Ishikawa (cell line): ENCODE results near the gene LCLAT1.

ENCODE experiments used
- CEBPB ChIP-seq: IDR thresholded peaks from 2 replicates; pipeline ENCODE4 v1.6.1; 2012
- CREB1 ChIP-seq: IDR thresholded peaks from 2 replicates; pipeline ENCODE4 v1.6.1; 2012; ENCODE audit warnings: low read depth
- EGR1 ChIP-seq: IDR thresholded peaks from 2 replicates; pipeline ENCODE4 v1.6.1; 2012
- EP300 ChIP-seq: IDR thresholded peaks from 2 replicates; pipeline ENCODE4 v1.6.1; 2012; ENCODE audit warnings: borderline replicate concordance
- FOXM1 ChIP-seq: IDR thresholded peaks from 2 replicates; pipeline ENCODE4 v1.6.1; 2012; ENCODE audit warnings: low read depth, borderline replicate concordance
- NFIC ChIP-seq: IDR thresholded peaks from 2 replicates; pipeline ENCODE4 v1.6.1; 2012
- RAD21 ChIP-seq: IDR thresholded peaks from 2 replicates; pipeline ENCODE4 v1.6.1; 2012; ENCODE audit warnings: low read depth
- TAF1 ChIP-seq: IDR thresholded peaks from 2 replicates; pipeline ENCODE4 v1.6.1; 2012; ENCODE audit warnings: low read depth, mild to moderate bottlenecking
- TCF12 ChIP-seq: IDR thresholded peaks from 2 replicates; pipeline ENCODE4 v1.6.1; 2012; ENCODE audit warnings: low read depth
- TEAD4 ChIP-seq: IDR thresholded peaks from 2 replicates; pipeline ENCODE4 v1.6.1; 2012
- YY1 ChIP-seq: IDR thresholded peaks from 2 replicates; pipeline ENCODE4 v1.6.1; 2012; ENCODE audit warnings: low read depth
- ZBTB7A ChIP-seq: IDR thresholded peaks from 2 replicates; pipeline ENCODE4 v1.6.1; 2012; ENCODE audit warnings: low read depth
- TF ChIP-seq, protein P1 (sequence below): IDR thresholded peaks from 2 replicates; pipeline ENCODE4 v1.6.1; 2012; ENCODE audit warnings: low read depth, mild to moderate bottlenecking
- TF ChIP-seq, protein P2 (sequence below): IDR thresholded peaks from 2 replicates; pipeline ENCODE4 v1.6.1; 2012
- TF ChIP-seq, protein P3 (sequence below): IDR thresholded peaks from 2 replicates; pipeline ENCODE4 v1.6.1; 2012

The LCLAT1 gene

DNA sequence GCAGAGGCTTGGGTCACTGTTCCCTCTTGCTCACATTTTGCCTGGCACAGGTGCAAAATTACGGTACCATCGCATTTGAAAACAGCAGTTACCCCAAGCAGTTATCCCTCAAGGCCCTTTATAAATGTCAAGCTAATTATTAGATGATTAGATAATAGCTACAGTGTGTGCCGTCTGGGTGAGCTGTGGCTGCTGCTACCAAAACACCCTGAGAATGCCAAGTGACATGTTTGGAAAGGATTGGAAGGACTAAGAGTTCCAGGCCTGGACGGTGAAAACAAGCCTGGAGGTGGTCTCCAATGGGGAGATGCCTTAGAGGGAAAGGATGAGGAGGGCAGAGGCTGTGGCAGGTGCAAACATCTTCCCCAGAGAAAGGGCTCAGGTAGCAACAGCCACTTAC lies 239.6 kb downstream of the LCLAT1 start:
- no peak for TF ChIP-seq CREB1
- TF ChIP-seq NFIC = no peak
- no peak for TF ChIP-seq CEBPB
- TF ChIP-seq TCF12 = no peak
- TF ChIP-seq, protein P1, sequence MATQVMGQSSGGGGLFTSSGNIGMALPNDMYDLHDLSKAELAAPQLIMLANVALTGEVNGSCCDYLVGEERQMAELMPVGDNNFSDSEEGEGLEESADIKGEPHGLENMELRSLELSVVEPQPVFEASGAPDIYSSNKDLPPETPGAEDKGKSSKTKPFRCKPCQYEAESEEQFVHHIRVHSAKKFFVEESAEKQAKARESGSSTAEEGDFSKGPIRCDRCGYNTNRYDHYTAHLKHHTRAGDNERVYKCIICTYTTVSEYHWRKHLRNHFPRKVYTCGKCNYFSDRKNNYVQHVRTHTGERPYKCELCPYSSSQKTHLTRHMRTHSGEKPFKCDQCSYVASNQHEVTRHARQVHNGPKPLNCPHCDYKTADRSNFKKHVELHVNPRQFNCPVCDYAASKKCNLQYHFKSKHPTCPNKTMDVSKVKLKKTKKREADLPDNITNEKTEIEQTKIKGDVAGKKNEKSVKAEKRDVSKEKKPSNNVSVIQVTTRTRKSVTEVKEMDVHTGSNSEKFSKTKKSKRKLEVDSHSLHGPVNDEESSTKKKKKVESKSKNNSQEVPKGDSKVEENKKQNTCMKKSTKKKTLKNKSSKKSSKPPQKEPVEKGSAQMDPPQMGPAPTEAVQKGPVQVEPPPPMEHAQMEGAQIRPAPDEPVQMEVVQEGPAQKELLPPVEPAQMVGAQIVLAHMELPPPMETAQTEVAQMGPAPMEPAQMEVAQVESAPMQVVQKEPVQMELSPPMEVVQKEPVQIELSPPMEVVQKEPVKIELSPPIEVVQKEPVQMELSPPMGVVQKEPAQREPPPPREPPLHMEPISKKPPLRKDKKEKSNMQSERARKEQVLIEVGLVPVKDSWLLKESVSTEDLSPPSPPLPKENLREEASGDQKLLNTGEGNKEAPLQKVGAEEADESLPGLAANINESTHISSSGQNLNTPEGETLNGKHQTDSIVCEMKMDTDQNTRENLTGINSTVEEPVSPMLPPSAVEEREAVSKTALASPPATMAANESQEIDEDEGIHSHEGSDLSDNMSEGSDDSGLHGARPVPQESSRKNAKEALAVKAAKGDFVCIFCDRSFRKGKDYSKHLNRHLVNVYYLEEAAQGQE = no peak
- no peak for TF ChIP-seq TEAD4
- TF ChIP-seq, protein P2, sequence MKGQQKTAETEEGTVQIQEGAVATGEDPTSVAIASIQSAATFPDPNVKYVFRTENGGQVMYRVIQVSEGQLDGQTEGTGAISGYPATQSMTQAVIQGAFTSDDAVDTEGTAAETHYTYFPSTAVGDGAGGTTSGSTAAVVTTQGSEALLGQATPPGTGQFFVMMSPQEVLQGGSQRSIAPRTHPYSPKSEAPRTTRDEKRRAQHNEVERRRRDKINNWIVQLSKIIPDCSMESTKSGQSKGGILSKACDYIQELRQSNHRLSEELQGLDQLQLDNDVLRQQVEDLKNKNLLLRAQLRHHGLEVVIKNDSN = no peak
- no peak for TF ChIP-seq EGR1
- no peak for TF ChIP-seq ZBTB7A
- TF ChIP-seq YY1 = no peak

DNA sequence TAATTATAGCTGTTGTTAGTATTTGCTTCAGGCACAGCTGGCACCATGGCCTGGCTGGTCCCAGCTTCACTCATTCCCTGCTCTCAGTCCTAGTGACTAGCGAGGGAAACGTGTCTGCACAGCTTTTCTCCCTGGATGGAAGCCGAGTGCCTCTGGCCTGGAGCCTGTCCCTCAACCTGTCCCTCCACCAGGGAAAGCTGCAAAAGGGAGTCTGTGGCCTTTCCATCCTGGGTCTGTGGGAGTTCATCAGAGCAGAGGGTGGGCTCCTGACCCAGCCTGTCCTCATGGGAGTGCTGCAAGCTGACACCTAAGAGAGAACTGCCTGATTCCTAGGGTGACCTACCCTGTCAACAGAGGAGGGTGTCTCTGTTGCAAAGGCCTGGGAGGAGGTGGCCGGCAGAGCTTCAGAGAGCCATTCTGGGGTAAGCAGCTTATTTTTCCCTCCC lies 241.9 kb downstream of the LCLAT1 start:
- TF ChIP-seq TCF12 = no peak
- no peak for TF ChIP-seq RAD21
- TF ChIP-seq EGR1 = no peak
- TF ChIP-seq, protein P2 = no peak
- no peak for TF ChIP-seq TEAD4

DNA sequence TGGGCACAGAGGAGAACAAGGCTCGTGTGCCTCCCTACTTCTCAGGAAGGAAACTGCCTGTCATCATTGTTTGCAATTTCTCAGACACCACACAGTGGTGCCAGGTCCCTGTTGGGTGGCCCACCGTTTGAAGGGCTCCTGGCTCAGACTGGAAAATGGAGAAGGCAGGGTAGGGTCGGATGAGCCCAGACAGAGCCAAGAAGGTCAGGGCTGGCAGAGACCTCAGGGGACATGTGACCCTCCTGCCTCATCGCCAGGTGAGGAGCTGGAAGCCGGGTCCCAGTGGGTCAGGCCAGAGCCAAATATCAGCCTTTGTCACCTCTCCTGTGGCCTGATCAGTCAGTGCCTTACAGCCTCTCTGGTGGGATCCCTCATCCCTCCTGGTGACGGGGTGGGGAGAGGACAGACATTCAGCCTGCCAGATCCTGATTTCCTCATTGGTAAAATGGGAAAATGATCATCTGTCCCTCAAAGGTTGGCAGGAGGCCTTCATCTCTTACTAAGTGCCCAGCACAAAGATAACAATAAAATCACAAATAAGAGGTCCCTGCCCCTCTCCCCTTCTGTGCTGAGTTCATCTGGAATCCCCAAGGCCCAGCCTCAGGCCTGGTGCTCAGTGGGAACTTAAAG lies 242.6 kb downstream of the LCLAT1 start:
- TF ChIP-seq TEAD4 (no peak), EGR1 (no peak), RAD21 (no peak), CREB1 (no peak), CEBPB (no peak), FOXM1 (no peak), NFIC (no peak), ZBTB7A (no peak), TCF12 (no peak), TAF1 (no peak), YY1 (no peak), EP300 (no peak)
- TF ChIP-seq, protein P3, sequence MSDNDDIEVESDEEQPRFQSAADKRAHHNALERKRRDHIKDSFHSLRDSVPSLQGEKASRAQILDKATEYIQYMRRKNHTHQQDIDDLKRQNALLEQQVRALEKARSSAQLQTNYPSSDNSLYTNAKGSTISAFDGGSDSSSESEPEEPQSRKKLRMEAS = no peak
- TF ChIP-seq, protein P2 = no peak
- TF ChIP-seq, protein P1 = no peak

DNA sequence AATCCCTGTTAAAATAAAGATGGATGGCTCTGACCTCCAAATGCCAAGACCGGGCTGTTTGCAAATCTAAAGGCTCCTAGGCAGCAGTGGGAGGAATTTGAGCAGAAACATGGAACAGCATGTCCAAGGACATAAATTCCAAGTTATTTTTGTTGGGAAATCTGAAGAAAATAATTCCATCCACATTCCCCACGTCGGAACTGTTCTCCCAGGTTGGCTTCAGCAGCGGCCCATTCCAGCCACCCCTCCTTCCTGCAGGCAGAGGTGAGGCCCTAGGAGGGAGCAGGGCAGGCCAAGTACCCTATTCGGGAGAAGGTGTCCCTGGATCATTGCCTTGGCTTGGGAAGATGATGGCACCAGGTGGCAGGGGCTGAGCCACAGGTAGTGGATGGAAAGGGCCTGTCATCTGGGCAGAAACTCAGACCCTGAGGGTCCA lies 243.1 kb downstream of the LCLAT1 start:
- TF ChIP-seq FOXM1 = no peak
- TF ChIP-seq, protein P3 = no peak
- no peak for TF ChIP-seq NFIC
- TF ChIP-seq YY1 = no peak
- TF ChIP-seq TAF1 = no peak
- TF ChIP-seq EGR1 = no peak
- no peak for TF ChIP-seq ZBTB7A
- TF ChIP-seq, protein P2 = no peak

DNA sequence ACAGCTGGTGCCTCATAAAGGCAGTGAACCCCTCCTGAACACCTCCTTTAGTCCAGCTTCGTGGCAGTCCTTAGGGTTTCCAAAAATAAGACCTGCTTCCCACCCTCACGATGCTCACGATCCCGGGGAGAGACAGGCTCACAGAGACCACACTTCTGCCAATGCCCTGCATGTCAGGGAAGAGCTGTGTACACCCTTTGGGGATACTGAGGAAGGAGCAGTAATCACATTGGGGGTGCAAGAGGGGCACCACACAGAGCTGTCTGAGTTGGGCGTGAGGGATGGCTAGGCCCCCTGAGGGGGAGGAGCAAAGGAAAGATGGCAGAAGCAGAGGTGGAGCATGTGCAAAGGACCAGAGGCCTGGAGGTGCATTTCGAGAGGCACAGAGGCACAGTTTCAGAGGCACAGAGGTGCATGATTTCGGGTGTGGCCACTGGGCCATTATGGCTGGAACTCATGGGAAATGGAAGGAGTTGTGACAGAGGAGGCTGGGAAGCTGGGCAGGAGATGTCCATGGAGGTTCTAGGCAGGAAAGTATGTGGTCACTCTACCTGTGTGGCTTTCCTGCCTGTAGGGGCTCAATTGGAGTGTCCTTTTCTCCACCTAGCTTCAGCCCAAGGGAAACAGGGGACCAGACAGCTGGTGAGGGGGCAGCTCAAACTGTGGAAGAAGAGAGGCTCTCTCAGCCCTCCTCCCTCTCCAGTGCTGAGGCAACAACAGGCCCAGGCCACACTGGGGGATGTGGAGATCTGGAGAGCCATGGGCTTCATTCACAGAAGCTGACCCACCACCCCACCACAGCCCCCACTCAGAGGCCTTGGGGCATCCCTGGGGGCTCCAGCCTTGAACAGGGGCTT lies 244.3 kb downstream of the LCLAT1 start:
- TF ChIP-seq, protein P1 = no peak
- TF ChIP-seq FOXM1 (no peak), EGR1 (no peak), NFIC (no peak), RAD21 (no peak), TCF12 (no peak), TAF1 (no peak), TEAD4 (no peak), EP300 (no peak), CREB1 (no peak), ZBTB7A (no peak), YY1 (no peak), CEBPB (no peak)
- TF ChIP-seq, protein P3 = no peak
- TF ChIP-seq, protein P2 = no peak
